ENCODE results near the gene CCT3.

- no peak for TF ChIP-seq CTCF (conservative IDR thresholded peaks at IDR 0.05; ENCODE audit: low read length)
- TF ChIP-seq EZH2phosphoT487 (IDR thresholded peaks at IDR 0.05; ENCODE audit: borderline replicate concordance, low read depth, low read length): no peak
Measured at GRCh38 chr1:156372876-156373275, 34.8 kb upstream of the CCT3 start.
